Measurements from ENCODE around the gene MGRN1.

The MGRN1 gene

DNA sequence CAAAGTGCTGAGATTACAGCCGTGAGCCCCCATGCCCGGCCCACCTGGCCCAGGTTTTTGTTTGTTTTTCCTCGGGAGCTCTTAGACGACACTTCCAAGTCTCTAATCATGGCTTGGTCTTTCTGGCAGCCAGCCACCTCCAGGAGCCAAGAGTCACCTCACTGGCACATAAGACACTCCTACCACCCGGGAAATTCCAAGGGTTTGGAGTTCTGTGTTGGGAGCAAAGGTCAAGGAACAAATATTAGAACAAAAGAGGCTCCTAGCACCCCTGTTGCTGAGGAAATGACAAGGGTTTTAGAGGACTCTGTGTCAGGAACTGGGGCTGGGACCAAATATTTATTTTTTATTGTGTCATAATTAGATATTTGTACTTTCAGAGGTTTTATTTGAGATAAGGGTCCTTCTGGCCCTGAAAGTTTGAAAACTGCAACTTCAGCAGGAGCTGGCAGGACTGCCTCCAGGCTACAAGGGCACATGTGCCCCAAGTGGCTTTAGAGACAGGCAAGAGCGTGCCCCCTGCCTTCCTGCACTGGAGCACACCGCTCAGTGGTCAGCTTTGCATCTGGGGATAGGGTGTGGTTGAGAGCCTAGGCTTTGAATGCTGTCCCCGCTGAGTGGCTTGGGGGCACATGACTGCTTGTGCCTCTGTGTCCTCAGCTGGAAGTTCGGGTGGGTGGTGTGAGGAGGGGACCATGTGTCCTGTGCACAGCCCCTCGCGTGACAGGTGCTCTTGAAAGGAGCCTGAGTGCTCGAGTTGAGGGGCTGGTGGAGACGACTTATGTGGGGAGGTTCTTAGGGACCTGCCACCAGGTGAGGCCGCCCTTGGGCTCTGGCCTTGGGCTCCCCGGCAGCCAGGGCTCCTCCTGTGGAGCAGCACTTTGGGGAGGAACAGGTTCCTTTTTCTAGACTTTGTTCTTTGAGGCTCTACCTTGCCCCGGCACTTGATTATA lies 29.7 kb downstream of the MGRN1 start:
- DNase-seq (ENCODE audit: low read depth): no peak

DNA sequence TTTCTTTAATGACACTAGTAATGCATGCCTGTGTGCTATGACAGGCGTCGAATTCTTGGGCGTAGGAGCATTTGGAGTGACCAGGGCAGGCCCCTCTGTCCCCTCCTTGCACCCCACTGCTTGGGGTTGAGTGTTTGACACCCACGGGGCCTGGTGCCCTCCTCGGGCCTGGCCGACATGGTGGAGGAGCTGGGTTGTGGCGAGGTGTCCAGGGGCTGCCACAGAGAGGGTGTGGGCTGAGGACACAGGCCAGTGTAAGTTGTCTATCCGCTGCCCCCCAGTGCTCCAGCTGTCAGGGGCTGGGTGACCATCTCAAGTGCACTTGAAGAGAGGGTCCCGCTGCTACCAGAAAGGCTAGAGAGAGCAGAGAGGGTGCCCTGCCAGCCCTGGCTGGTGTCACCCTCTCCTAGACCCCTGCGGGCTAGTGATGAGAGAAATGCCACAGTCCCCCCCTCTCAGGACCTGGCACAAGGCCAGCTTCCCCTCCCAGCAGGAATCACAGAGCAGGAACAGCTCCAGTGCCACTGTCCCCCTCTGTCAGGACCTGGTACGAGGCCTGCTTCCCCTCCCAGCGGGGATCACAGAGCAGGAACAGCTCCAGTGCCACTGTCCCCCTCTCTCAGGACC lies 30.5 kb downstream of the MGRN1 start:
- no peak for DNase-seq (ENCODE audit: low read depth)

DNA sequence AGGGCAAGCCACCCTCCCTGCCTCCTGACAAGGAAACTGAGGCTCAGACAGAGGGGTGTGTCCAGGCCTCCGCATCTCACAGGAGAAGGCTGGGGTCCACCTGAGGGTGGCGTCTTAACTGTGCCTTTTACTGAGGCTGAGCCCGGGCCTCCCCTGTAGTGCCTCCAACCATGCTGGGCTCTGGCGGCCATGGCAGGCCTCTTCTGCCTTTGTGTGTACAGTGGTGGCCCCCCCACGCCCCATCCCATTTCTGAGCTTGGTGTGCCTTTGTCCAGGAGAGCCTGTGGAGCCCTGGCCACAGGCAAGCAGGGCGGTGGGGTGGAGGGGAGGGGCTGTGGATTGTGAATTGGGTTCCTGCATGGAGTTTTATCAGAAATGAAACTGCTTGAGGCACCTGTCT lies 31.2 kb downstream of the MGRN1 start:
- DNase-seq (ENCODE audit: low read depth): no peak

DNA sequence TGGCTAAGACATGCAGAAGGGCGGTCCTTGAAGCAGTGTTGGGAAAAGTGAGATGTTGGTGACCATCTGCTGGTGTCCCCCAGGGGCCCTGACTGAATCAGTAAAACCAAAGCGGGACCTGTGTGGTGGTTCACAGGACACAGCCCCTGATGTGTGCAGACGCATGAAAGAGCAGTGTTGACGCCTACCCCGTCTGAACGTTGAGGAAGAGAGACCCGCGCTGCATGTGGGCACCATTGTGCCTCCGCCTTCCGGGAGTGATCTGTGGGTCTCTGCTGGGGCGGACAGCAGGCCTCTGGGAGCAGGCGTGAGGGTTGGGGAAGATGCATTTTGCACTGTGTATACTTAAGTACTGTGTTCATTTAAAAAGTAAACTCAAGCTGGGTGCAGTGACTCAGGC lies 31.6 kb downstream of the MGRN1 start:
- DNase-seq (ENCODE audit: low read depth): no peak

DNA sequence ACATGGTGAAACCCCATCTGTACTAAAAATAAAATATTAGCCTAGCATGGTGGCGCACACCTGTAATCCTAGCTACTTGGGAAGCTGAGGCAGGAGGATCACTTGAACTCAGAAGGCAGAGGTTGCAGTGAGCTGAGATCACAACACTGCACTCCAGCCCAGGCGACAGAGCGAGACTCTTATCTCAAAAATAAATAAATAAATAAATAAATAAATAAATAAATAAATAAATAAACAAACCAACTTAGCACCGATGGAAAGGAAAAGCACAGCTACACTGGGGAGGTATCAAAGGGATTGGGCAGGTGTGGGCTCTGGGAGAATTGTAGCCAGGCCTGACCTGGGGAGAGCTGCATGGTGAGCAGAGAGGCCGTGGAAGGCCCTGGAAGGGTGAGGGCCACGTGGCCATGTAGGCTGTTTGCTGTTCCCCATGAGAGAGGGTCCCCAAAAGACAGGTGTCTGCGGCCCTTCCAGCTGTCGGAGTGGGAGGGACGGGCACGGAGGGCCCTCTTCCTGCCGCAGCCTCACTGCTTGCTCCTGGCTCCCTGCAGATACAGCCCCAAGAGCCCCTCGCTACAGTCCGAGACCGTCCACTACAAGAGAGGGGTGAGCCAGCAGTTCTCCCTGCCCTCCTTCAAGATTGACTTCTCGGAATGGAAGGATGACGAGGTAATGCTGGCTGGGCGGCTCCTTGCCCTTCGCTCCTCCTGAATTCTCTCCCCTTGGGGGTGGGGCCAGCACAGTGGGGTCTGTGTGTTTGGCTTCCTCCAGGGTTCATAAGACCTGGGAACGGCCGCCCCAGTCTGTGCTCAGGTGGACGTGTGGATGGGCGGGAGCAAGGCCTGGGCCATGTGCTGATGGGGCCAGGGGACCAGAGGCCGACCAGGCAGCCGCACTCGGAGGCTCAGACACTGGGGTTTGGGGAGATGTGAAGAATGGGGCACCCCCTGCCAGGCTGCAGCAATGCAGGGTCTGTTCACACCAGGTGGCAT lies 32.4 kb downstream of the MGRN1 start:
- no peak for DNase-seq (ENCODE audit: low read depth)

DNA sequence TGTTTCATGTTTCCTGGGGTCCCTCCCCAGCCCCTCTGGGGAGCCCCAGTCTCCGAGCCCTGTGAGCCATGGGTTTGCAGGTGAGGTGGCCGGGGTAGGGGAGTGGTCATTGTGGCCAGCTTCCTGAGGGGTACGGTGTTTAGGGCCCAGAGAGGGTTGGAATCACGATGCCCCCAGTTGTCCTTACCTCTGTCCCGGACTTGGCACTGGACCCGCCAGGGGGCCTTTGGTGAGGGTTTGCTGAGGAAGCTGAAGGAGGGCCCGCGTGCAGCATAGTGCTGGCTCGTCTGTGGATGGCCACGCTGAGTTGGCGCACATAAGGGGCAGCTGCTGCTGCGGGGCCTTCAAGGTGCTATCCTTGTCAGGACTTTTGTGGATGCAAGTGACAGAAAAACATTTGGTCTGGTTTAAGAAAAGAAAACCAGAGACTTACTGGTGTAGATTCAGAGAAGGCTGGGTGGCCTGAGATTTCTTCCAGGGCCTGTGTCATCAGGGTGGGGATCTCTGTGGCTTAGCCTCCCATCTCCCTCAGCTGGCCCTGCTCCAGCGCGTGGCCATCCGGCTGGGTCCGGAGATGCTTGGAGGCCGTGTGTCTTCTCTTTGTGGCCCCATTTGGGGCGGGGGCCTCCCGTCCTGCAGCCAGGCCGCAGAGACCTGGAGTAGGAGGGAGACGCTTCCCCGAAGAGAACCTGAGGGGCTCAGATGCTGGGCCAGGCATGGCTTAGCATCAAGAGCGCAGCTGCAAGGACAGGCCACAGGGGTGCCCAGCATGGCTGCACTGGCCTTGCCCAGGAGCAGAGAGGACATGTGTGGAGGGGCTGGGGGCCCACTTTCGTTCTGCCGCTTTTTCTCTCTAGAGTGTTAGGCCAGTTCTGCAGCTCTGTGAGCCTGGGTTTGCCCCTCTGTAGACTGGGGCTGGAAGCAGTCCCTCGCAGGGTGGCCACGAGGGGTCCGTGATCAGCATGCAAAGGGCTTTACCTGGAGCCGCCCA lies 35.0 kb downstream of the MGRN1 start:
- DNase-seq (ENCODE audit: low read depth): no peak

DNA sequence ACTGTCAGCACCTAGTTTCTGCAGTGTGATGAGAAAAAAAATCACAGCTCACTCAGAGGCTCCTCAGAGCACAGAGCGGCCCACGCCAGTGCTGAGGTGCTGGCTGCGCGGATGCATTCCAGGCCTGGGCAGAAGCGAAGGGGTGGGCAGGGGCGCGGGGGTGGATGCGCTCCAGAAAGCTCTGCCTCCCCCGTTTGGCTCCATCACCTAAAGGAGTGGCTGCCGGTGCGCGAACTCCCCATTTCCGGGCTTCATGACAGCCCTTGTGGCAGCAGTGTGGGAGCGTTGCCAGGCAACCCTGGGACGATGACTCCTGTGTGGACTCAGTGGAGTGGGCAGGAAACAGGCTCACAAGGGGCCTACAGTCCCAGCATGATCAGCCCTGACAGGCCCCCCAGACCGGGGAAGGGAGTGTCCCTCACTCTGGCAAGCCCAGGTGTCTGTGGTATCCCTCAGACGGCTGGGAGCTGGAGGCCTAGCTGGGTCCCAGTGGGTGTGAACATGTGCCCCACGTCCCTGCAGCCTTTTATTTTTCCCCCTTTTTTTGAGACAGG lies 35.9 kb downstream of the MGRN1 start:
- DNase-seq (ENCODE audit: low read depth): no peak

DNA sequence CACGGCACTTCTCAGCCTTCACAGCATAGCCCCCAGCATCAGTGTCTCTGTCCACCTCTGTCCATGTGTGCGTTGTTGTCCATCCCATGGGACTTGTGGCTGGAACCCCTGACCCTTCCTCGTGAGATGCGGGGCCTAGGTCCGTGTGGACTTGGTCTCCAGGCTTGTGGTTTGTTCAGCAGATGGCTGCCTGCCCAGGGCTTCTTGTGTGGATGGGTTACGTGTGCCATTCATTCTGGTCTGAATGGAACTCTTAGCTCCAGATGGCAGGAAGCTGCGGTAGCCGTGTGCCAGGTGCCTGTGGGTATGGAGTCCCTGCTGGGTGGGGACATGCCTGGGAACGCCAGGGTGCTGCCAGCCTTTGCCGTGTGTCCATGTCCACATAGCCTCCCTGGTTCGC lies 37.0 kb downstream of the MGRN1 start:
- DNase-seq (ENCODE audit: low read depth): no peak

DNA sequence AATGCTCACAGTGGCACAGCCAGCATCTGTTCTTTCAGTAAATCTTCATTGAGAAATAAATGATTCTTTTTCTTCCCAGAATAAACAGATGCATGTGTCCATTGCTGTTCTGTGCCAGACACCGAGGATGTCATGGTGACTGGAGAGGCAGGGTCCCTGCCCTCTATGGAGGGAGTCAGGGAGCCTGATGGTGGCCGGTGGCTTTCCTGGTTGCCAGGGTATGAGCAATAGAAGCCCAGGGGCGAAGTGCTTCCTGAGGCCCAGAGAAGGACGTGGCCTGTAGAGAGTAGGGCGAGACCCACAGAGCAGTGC lies 38.8 kb downstream of the MGRN1 start:
- no peak for DNase-seq (ENCODE audit: low read depth)

DNA sequence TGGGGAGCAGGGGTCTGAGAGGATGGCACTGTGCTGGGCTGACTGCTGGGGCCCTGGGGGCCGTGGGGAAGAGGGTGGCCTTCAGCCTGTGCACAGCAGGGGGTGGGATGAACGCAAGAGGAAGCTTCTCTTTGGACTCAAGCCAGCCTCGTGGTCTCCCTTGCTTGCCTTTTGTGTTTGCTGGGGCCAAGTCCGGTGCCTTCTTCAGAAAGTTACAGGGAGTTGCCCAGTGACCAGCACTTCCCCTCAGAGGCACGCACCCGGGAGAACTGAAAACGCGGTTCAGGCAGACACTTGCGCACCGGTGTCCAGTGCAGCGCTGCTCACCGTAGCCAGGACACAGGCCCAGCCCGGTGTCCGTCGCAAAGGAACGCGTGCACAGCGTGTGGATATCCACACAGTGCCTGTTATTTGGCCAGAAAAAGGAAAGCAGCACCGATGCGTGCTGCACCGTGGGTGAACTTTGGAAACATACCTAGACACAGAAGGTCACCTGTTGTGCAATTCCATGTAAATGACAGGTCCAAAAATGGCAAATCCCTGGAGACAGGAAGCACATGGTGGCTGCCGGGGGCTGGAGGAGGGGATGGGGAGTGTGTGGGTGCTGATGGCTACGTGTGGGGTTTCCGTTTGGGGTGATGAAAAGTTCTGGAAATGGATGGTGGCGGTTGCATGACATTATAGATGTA lies 39.3 kb downstream of the MGRN1 start:
- no peak for DNase-seq (ENCODE audit: low read depth)

DNA sequence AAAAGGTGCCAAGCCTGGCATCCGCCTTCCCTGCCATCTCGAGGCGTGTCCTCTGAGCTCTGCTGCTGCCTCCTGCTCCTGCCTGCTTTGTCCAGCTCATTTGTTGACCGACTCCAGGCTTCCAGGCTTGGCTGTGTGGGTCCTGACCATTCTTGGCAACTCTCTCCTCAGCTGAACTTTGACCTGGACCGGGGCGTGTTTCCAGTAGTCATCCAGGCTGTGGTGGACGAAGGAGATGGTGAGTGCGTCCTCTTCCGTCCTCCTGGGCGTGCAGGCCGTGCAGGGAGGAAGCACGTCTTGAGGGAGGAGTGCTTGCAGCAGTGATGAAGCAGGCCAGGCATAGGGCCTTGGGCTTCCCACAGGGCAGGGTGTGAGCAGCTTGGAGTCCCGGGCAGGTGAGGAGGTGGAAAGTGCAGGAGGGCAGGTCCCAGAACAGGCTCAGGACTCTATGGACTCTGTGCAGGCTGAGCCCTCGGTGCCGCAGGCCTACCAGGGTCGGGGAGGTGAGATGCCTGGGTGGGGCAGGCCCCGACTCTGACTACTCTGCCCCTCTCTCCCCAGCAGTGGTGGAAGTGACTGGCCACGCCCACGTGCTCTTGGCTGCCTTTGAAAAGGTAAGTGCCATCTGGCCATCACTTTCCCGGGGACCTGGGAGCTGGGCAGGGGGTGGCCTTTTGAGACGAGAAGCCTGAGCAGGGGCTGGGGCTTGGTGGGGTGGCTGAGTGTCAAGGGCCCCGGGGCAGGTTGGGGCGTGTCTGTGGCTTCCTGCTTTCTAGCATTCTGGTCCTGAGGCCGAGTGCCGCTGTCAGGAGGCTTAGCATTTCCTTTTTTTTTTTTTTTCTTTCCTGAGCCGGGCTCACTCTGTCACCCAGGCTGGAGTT lies 40.2 kb downstream of the MGRN1 start:
- no peak for DNase-seq (ENCODE audit: low read depth)

DNA sequence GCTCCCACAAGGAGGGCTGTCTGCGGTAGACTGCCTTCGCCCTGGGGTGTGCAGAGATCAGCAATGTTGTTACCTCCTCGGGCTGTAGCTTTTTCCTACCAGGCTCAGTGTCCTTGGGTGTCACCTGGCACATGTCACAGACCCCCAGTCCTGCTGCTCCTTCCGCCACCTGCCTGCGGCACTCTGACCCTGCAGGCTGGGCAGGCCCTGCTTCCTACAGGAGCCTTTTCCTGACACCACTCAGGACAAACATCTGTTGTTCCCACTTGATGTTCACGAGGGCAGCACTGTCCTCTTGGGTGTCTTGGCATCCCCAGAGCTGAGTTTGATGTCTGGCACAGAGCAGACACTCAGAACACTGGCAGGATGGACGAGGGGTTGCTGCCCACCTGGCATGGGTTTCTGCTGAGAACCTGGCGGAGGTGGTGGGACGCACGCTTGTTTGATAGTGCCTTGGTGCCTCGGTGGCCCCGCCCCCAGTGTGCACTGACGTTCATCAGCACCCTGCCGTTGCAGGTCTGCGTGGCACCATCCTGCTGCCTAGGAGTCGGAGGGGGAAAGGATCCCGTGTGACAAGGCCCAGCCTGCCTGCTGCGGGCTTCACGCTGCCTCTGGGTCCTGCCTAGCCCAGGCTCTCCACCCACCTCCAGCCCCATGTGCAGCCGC lies 42.0 kb downstream of the MGRN1 start:
- DNase-seq (ENCODE audit: low read depth): no peak

DNA sequence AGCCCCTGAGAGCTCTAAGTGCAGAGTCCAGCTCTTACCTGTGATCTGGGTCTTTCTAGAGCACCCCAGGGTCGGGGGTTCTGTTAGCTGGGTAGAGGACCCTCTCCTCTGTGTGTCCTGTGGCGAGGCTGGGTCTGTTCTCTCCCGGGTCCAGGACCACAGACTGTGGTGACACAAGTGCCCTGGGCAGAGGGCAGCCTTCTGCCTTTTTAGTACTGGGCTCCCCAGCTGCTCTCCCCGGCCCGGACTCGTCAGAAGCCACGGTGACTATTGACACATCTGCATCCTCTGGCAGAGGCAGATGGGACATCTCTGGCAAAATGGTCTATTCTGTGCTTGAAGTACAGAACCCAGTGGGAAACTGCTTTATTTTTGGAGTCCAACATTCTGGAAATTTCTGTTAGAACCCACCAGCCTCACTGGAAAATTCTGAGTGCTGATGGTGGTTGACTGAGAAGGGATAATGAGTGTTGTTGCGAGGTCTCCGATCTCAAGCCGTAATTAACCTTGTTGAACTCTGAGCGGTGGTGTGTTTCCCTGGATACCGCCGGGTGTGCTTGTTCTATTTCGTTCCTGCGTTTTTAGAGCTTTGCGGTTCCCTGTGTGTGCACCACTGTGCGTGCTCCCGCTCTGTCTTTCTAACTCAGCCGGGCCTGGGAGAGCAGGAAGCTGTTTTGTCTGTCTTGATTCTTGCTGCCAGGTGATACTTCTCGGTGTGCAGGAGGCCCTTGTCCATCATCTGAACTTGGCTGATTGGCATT lies 42.8 kb downstream of the MGRN1 start:
- no peak for DNase-seq (ENCODE audit: low read depth)

DNA sequence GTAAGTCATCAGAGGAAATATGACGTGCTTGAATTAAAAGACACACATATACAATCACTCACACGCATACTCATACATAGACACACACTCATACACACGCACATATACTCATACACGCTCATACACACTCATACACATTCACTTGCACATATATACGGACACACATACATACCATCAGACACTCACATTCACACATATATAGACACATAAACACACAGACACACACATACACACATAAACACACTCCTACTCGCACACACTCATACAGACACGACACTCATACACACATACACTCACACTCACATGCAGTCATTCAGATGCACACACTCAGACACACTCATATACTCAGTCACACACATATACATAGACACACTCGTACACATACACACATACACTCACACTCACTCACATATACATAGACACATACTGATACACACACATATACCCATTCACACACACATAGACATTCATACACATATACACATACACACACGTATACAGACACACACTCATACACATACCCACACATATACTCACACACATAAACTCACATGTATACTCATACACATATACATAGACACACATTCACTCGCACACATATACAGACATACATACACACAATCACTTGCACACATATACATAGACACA lies 43.8 kb downstream of the MGRN1 start:
- DNase-seq (ENCODE audit: low read depth): no peak

DNA sequence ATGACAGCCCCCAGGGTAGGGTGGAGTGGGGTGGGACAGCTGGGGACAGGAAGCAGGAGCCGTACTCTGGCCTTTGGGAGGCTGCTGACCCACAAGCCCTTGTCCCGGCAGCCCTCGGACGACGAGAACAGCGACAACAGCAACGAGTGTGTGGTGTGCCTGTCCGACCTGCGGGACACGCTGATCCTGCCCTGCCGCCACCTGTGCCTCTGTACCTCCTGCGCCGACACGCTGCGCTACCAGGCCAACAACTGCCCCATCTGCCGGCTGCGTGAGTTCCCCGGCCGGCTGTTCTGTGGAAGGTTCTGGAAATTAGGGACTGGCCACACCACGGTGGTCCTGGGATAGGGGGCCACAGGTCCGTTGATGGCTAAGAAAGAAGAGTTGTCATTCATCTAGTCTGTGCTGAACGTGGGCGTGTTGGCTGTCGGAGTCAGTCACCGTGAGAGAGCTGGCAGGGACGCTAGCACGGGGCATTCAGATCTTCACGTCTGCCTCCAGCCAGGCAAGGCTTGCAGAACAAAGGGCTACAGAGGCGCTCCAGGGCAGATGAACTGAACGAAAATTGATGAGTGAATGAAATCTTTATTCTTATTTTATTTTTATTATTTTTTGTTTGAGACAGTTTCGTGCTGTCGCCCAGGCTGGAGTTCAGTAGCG lies 48.9 kb downstream of the MGRN1 start:
- no peak for DNase-seq (ENCODE audit: low read depth)

DNA sequence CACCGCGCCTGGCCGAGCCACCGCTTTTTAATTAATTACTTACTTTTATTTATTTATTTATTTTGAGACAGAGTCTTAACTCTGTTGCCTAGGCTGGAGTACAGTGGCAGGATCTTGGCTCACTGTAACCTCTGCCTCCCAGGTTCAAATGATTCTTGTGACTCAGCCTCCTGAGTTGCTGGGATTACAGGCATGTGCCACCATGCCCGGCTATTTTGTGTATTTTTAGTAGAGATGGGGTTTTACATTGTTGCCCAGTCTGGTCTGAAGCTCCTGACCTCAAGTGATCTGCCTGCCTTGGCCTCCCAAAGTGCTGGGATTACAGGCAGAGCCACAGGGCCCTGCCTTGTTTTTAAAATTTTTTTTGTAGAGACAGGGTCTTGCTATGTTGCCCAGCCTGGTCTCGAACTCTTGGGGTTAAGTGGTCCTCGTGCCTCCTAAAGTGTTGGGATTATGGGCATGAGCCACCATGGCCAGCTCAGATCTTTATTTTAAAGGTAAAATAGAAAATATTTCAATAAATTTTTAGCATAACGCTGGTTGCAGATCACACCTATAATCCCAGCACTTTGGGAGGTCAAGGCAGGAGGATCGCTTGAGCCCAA lies 50.4 kb downstream of the MGRN1 start:
- no peak for DNase-seq (ENCODE audit: low read depth)
